DOHH2 (cell line): ENCODE measurements around the gene CLPTM1L.

ENCODE experiments used
- EZH2phosphoT487 ChIP-seq: fragments of 200-600 bp; sonication (generic); IDR thresholded peaks from 2 replicates; pipeline ENCODE4 v1.6.1; 2017; ENCODE audit warnings: borderline replicate concordance, mild to moderate bottlenecking, antibody characterized with exemption, low read length, moderate library complexity, mixed read lengths
- TF ChIP-seq, protein P1 (sequence below): fragments of 200-600 bp; sonication (generic); IDR thresholded peaks from one replicate; pipeline ENCODE4 v1.5.1; 2014; ENCODE audit warnings: antibody characterized with exemption, mild to moderate bottlenecking, low read depth, low read length; ENCODE audit not compliant: poor library complexity, severe bottlenecking

- TF ChIP-seq, protein P1, sequence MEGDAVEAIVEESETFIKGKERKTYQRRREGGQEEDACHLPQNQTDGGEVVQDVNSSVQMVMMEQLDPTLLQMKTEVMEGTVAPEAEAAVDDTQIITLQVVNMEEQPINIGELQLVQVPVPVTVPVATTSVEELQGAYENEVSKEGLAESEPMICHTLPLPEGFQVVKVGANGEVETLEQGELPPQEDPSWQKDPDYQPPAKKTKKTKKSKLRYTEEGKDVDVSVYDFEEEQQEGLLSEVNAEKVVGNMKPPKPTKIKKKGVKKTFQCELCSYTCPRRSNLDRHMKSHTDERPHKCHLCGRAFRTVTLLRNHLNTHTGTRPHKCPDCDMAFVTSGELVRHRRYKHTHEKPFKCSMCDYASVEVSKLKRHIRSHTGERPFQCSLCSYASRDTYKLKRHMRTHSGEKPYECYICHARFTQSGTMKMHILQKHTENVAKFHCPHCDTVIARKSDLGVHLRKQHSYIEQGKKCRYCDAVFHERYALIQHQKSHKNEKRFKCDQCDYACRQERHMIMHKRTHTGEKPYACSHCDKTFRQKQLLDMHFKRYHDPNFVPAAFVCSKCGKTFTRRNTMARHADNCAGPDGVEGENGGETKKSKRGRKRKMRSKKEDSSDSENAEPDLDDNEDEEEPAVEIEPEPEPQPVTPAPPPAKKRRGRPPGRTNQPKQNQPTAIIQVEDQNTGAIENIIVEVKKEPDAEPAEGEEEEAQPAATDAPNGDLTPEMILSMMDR, result no peak
- TF ChIP-seq EZH2phosphoT487, result no peak
Measured at GRCh38 chr5:1367149-1367548, 22.2 kb upstream of the CLPTM1L start.
